Stimulated activated CD4-positive, alpha-beta T cell treated with anti-CD3 and anti-CD28 coated beads, Interleukin-2, amount 100 ng/mL, for 4 hours (primary cell): ENCODE data around the gene KRT16.
"Not testable (repeated sequence)": the region's sequence is repeated elsewhere in the genome, so short reads cannot be mapped to it uniquely, and the experiment has no call there.

Source experiments
- DNase-seq: peaks from one replicate; pipeline ENCODE4 v3.0.0-alpha.2; 2020; ENCODE audit warnings: low read depth

KRT16 gene

DNA sequence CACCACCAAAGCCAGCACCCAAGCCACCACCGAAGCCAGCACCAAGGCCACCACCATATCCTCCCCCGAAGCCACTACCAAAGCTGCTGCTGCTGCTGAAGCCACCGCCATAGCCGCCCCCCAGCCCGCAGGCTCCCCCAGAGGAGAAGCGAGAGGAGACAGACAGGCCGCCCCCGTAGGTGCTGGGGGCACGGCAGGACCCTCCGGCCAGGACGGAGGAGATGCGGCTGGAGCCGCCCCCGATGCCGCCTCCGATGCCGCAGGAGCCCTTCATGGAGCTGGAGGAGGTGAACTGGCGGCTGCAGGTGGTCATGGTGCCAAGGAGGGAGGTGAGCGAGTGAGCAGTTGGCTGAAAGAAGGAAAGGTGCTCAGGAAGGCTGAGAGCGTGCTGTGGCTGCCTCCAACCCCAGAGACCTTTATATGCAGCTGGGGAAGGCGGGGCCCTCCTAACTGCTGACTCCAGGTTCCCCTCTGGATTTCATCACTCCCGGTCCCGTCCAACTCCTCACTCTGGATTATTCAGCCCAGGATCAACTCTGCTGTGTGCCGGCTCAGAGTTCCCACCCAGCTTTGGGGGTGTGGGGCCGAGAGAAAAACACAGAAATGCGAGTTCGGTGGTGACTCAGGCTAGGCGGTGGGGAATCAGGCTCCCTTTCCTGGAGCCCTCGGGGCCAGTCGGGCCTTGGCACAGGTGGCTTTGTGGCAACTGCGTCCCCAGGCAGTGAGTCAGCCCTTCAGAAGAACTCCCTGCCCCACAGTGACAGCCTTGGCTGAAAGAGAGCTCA lies at the start of gene KRT16:
KRT16 (minus strand) TSS at position 392 of the 785 bp plus-strand sequence; CDS start at position 313, 79 bp downstream.
- DNase-seq, result not testable (repeated sequence)

DNA sequence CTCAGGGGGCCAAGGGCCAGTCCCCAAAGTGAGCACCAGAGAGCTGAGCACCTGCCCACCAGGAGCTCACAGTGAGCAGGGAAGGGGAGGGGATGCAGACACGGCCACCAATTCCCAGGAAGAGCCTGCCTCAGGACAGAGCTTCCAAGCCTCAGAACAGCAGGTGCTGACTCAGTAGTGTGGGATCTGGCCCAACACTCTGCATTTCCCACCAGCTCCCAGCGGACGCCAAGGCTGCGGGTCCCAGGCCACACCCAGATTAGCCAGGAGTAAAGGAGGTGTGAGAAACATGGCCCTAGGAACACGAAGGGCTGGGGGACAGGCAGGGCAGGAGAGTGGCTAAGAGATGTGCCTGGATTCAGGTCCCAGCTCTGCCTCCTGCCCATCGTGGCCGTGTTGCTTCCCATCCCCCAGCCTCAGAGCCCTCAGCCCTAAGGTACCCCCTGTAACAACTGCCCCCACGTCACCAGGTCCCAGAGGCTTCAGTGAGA lies 47.7 kb upstream of the KRT16 start:
- no peak for DNase-seq

- no peak for DNase-seq
Observed at GRCh38 chr17:41659427-41660212, 47.1 kb upstream of the KRT16 start.

GRCh38 chr17:41658846-41659245 lies 46.3 kb upstream of the KRT16 start:
- no peak for DNase-seq

GRCh38 chr17:41657936-41658335 lies 45.4 kb upstream of the KRT16 start:
- no peak for DNase-seq

GRCh38 chr17:41657176-41657754 lies 44.7 kb upstream of the KRT16 start:
- DNase-seq, result no peak

DNA sequence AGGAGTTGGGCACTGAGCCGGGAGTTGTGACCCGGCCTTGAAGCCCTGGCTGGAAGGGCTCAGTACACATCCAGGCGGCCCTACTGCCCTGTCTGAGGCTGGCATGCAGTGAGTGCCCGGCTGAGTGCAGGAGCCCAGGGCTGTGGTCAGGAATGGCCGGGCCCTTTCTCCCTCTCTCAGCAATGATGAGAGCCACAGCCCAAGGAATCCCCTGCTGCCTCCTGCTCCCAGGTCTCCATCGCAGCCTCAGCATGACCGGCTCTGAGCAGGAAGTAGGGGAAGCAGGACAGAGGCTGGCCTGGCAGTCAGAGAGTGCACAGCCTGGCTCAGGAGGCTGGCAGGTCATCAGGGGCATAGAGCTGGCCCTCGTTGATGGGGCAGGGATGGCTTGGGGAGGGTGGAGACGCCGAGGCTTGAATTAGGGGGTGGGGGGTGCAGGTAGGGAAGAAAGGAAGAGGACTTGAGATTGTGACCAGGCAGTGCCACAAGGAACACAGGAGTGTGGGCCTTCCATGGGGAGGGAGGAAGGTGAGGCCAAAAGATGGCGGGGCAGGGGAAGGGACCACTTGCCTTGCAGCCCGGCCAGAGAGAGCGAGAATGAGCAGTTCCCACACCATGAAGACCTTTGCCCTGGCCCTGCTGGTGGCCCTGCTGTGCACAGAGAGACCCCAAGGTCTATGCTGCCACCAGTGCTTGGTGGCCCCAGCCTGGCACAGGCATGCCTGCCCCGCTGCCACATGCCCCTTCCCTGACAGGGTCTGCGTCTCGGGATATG lies 43.9 kb upstream of the KRT16 start:
- DNase-seq, result no peak

DNA sequence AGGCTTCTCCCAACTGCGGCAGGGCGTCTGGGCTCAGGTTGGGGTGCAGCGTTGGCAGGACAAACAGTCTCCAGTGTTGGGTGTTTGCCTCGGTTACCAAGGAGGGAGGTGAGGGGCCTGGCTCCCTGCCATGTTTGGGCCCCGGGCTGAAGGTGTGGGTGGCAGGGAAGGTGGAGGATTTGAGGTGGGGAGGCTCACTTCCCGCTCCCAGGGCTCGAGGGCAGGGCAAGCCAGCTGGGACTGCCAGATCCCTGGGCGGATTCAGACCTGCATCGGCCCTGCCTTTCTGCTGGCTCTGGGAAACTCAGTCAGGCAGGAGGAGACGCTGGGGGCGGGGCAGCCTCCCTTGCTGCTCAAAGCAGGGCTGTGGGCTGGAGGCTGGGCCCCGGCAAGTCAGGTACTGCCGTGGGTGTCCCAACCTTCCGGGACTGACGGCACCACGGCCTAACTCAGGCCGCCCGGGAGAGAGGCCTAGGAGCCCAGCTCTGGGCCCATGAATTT lies 43.1 kb upstream of the KRT16 start:
- no peak for DNase-seq

- no peak for DNase-seq
Observed at GRCh38 chr17:41654678-41655607, 42.4 kb upstream of the KRT16 start.

GRCh38 chr17:41653892-41654677 lies 41.5 kb upstream of the KRT16 start:
- DNase-seq, result no peak

DNA sequence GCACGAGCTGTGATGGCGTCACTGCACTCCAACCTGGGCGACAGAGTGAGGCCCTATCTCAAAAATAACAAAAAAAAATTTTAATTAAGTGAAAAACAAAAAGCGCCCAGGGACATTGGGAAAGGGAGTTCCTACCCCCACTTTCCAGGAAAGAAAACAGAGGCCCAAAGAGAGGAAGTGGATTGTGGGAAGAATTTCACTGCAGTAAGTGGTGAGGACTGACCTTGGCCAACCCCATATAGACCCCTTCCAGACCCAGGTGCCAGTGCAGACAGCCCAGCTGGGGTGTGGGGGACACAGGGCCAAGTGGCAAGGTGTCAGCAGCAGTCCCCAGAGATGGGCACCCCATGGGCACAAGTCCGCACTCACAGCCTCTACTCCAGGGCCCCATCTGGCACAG lies 40.9 kb upstream of the KRT16 start:
- no peak for DNase-seq

DNA sequence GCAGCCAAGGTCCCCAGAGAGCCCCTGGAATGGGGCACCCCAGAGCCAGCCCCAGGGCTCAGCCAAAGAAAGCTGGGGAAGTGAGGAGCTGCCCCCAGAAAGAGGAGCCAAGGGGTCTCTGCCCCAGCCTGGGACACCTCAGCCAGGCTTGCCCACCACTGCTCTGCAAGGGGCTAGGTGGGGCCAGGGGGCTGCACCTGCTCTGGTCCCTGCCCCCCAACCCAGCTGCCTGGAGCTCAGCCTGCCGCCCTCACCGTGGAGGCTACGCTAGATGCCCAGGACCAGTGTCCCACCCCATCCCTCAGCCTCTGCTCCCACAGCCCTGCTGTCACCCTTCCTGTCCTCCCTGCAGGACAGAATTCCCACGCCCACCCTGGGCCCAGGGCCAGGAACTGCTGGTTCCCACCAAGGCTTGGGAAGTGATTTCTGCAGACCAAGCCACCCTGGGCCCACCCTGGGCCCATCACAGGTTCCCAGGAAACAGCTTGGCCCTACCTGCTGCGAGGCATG lies 39.9 kb upstream of the KRT16 start:
- no peak for DNase-seq

GRCh38 chr17:41651625-41652460 lies 39.3 kb upstream of the KRT16 start:
- no peak for DNase-seq

DNA sequence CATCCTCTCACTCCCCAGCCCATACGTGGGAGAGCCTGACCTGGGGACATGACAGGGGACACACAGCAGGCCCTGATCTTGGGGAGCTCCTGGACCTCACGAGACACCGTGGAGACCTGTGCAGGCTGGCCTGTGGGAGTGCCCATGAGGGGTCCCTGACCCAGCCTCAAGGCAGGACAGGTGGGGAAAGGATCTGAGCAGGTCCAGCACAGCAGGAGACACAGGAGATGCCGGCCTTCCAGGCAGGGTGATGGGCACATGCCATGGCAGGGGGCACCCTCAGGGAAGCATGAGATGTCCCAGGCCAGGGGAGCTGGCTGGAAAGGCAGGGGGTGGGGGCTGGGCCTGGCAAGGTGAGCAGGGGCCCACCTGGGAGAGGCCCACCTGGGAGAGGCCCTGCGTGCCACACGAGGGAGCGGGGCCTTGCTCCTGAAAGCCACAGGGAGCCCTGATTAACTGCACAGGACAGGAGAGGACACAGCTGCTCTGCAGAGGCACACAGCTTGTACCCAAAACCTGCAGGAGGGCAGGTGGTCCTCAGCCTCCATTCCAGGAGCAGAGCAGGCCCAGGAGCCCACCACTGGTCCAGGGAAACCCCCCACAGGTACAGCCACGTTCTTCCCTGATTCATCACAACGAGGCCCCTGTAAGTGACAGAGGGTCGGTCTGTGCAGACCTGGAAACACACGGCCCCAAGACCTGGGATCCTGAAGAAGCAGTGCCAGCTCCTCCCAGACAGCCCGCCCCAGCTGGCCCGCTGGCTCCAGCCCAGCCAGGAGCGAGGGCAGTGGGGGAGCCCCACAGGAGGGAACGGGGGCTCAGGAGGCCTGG lies 38.4 kb upstream of the KRT16 start:
- no peak for DNase-seq

DNA sequence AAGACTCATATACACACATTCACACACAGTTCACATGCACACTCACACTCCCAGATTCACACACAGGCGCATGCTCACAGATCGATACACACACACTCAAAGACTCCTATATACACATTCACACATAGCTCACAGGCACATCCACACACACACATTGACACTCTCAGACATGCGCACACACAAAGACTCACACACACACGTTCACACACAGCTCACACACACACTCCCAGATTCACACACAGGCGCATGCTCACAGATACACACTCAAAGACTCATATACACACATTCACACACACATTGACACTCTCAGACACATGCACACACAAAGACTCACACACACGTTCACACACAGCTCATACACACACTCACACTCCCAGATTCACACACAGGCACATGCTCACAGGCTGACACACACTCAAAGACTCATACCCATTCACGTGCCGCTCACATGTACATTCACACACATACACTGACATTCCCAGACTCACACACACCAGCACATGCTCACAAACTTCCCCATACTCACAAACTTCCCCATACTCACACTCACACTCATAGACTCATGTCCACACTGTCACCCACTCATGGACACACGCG lies 37.5 kb upstream of the KRT16 start:
- no peak for DNase-seq

- peak; percentile 70 for DNase-seq
Observed at GRCh38 chr17:41648411-41649195, 36.0 kb upstream of the KRT16 start.
